GM19351 (cell line): ENCODE measurements around the gene ITFG1.

Experiments used
- ATAC-seq: cut with Tn5 transposase; IDR thresholded peaks from one replicate; pipeline ENCODE4 v1.9.1; 2021; ENCODE audit warnings: mild to moderate bottlenecking, moderate library complexity; ENCODE audit not compliant: unreplicated experiment

The ITFG1 gene

GRCh38 chr16:47125757-47126156, 335.1 kb downstream of the ITFG1 start:
- ATAC-seq: no peak

- no peak for ATAC-seq
These were observed 347.7 kb downstream of the ITFG1 start for GRCh38 chr16:47113130-47113529.

- no peak for ATAC-seq
These were observed 349.9 kb downstream of the ITFG1 start for GRCh38 chr16:47110939-47111338.

GRCh38 chr16:47109361-47109760, 351.5 kb downstream of the ITFG1 start:
- ATAC-seq: no peak
